CD4-positive, alpha-beta T cell (primary cell): ENCODE measurements around the gene TTLL3. TPM values are rescaled to one million over a fixed set of nuclear protein-coding genes. Genes with fewer than 3 reads are reported as not detected.

Source experiments
- ATAC-seq: fragments of 200-7000 bp; cut with Tn5 transposase; one replicate; pipeline ENCODE4 v1.10.0; 2022; ENCODE audit warnings: mild to moderate bottlenecking; ENCODE audit not compliant: poor library complexity
- CTCF ChIA-PET: fragments of 350-600 bp; sonication (Branson Sonifier 250); formaldehyde crosslinking; loops from one replicate; lab custom pipeline; 2021; ENCODE audit warnings: antibody characterized with exemption, inconsistent platforms; lab: Charles Lee
- POLR2A ChIA-PET: fragments of 350-600 bp; sonication (Branson Sonifier 250); formaldehyde crosslinking; loops from one replicate; lab custom pipeline; 2021; ENCODE audit warnings: antibody characterized with exemption, inconsistent platforms; lab: Charles Lee
- DNase-seq, 14 experiments: peaks; one replicate each; pipeline ENCODE4 v3.0.0-alpha.2; 2013 to 2020; ENCODE audit warnings: mixed read lengths in 2 of 14
- H3K27ac ChIP-seq, 2 donors: one replicate each; pipeline versions ENCODE4 v1.5.1 to v1.7.0; 2013; ENCODE audit warnings: low read length in 2 of 2, low read depth in 1 of 2, mild to moderate bottlenecking in 1 of 2
- H3K27me3 ChIP-seq, 2 experiments: 1 replicate in 1 of 2; 2 replicates in 1 of 2; pipeline versions ENCODE4 v1.6.1 to v1.7.0; 2013; ENCODE audit warnings: low read length in 2 of 2, control low read depth in 1 of 2, mild to moderate bottlenecking in 1 of 2, moderate library complexity in 1 of 2; ENCODE audit not compliant: insufficient read depth in 2 of 2, control insufficient read depth in 1 of 2
- H3K36me3 ChIP-seq: one replicate; pipeline ENCODE4 v1.6.1; 2013; ENCODE audit warnings: low read length, control low read depth; ENCODE audit not compliant: insufficient read depth
- H3K4me1 ChIP-seq: one replicate; pipeline ENCODE4 v1.6.1; 2013; ENCODE audit warnings: low read length, control low read depth; ENCODE audit not compliant: insufficient read depth
- H3K4me3 ChIP-seq: one replicate; pipeline ENCODE4 v1.5.1; 2013; ENCODE audit warnings: mild to moderate bottlenecking, low read length, moderate library complexity
- H3K9me3 ChIP-seq, 2 experiments: 1 replicate in 1 of 2; 2 replicates in 1 of 2; pipeline versions ENCODE4 v1.6.1 to v1.7.0; 2013; ENCODE audit warnings: low read length in 2 of 2, mild to moderate bottlenecking in 2 of 2, control low read depth in 1 of 2, moderate library complexity in 1 of 2; ENCODE audit not compliant: control insufficient read depth in 1 of 2, insufficient read depth in 1 of 2
- H3K27ac Mint-ChIP-seq: one replicate; pipeline ENCODE4 v1.8.0; 2020; ENCODE audit warnings: mixed read lengths
- H3K27me3 Mint-ChIP-seq: one replicate; pipeline ENCODE4 v1.8.0; 2021; ENCODE audit warnings: mixed read lengths
- H3K36me3 Mint-ChIP-seq: one replicate; pipeline ENCODE4 v1.8.0; 2021; ENCODE audit warnings: low read depth, mixed read lengths
- H3K4me1 Mint-ChIP-seq: one replicate; pipeline ENCODE4 v1.8.0; 2021; ENCODE audit warnings: low read depth, mixed read lengths
- H3K4me3 Mint-ChIP-seq: one replicate; pipeline ENCODE4 v1.8.0; 2020; ENCODE audit warnings: mild to moderate bottlenecking, mixed read lengths
- H3K9me3 Mint-ChIP-seq: one replicate; pipeline ENCODE4 v1.8.0; 2020; ENCODE audit warnings: mixed read lengths
- intact Hi-C, 2 experiments: fragments of 100-400 bp; cut with DNase I in 1 of 2; cut with micrococcal nuclease in 1 of 2; formaldehyde crosslinking; loops; one replicate each; pipeline versions ENCODE4 v1.15.1 to v1.9.0; 2023 to 2025; cut with DNase I, micrococcal nuclease
- total RNA-seq, 174 experiments: library from RNA in 2 of 174; stranded (reverse) in 2 of 174; gene quantifications; one replicate each; pipeline ENCODE4 v1.2.3 and lab custom pipeline; 2021 to 2026
- TF ChIP-seq, protein P1 (sequence below): fragments of 200-600 bp; IDR thresholded peaks from one replicate; pipeline ENCODE4 v1.8.0; 2022; ENCODE audit warnings: antibody characterized with exemption, mild to moderate bottlenecking

Gene TTLL3
- total RNA-seq, 2 experiments from 2014 or later, result 50.5 to 58.6 TPM

DNA sequence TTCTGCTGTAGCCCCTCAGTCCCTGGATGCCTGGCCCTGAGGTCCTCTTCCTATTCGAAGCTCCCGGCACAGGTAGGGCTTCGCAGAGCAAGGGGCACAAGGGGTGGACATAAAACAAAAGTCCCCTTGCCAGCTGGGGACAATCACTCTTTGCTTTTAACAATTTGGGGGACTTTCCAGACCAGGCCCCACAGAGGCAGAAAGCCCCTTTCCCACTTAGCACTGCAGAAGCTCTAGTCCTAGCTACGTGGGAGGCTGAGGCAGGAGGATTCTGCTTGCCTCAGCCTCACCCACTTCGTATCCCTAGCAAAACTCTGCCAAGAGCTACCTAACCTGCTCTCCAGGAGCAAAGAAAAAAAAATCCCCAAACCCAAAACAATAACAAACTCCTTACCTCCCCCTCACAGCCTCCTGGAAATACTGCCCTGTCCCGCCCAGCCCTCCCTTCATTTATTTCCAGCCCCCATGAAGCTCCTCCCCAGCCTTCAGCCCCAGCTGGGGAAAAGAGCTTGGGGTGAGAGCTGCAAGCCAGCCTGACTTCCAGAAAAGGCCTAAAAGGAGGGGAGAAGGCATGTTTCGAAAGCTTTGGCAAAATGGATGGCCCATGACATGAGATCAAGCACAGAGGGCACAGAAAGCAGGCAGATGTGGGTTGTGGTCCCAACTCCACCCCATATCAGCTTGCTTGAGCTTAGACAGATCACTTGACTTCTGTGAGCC, 69.9 kb downstream of the TTLL3 start, which contains the start of gene CIDEC:
CIDEC (minus strand) TSS at position 424 of the 720 bp plus-strand sequence. CDS start 1,767 bp downstream, outside the sequence.
- TF ChIP-seq, protein P1, sequence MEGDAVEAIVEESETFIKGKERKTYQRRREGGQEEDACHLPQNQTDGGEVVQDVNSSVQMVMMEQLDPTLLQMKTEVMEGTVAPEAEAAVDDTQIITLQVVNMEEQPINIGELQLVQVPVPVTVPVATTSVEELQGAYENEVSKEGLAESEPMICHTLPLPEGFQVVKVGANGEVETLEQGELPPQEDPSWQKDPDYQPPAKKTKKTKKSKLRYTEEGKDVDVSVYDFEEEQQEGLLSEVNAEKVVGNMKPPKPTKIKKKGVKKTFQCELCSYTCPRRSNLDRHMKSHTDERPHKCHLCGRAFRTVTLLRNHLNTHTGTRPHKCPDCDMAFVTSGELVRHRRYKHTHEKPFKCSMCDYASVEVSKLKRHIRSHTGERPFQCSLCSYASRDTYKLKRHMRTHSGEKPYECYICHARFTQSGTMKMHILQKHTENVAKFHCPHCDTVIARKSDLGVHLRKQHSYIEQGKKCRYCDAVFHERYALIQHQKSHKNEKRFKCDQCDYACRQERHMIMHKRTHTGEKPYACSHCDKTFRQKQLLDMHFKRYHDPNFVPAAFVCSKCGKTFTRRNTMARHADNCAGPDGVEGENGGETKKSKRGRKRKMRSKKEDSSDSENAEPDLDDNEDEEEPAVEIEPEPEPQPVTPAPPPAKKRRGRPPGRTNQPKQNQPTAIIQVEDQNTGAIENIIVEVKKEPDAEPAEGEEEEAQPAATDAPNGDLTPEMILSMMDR, result no peak
- Histone ChIP-seq H3K27ac (no peak within 1 kb of the TSS), H3K36me3 (no peaks in the 10 kb centered on the region), H3K4me1 (no peaks in the 10 kb centered on the region), H3K27me3 (no peaks in the 10 kb centered on the region), H3K9me3 (no peaks in the 10 kb centered on the region), H3K4me3 (no peak within 1 kb of the TSS)
- H3K36me3 Mint-ChIP-seq, result no peaks in the 10 kb centered on the region
- H3K9me3 Mint-ChIP-seq, result no peaks in the 10 kb centered on the region
- intact Hi-C loops, result no loop called here
- ATAC-seq, result no peak
- CTCF ChIA-PET, result no interaction called here
- H3K4me3 Mint-ChIP-seq, result no peak within 1 kb of the TSS
- no peaks in the 10 kb centered on the region for H3K4me1 Mint-ChIP-seq
- H3K27ac Mint-ChIP-seq, result no peak within 1 kb of the TSS
- POLR2A ChIA-PET, result no interaction called here
- H3K27me3 Mint-ChIP-seq, result no peaks in the 10 kb centered on the region
- DNase-seq, result no peak

DNA sequence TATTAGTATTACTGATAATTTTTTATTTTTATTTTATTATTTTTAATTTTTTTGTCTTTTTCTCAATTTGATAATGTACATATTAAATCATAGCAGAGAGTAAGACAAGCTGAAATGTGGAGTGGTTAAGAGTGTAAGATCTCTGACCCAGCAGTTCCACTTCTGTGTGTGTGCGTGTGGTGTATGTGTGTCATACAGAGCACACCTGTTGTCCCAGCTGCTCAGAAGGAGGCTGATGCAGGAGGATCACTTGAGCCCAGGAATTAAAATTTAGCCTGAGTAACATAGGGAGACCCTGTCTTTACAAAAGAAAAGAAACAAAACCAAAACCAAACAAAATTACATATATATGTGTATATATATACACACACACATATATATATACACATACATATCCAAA, 71.4 kb downstream of the TTLL3 start:
- intact Hi-C loops, result no loop called here
- ChIA-PET POLR2A (no interaction called here), CTCF (no interaction called here)
- H3K9me3 Mint-ChIP-seq, result no peaks in the 10 kb centered on the region
- Histone ChIP-seq H3K4me1 (no peaks in the 10 kb centered on the region), H3K4me3 (no peak overlapping the region), H3K36me3 (no peaks in the 10 kb centered on the region), H3K27me3 (no peaks in the 10 kb centered on the region), H3K27ac (no peak overlapping the region), H3K9me3 (no peaks in the 10 kb centered on the region)
- H3K27ac Mint-ChIP-seq, result no peak overlapping the region
- TF ChIP-seq, protein P1, result no peak
- H3K36me3 Mint-ChIP-seq, result no peaks in the 10 kb centered on the region
- DNase-seq (no peak), ATAC-seq (no peak)
- H3K4me1 Mint-ChIP-seq, result no peaks in the 10 kb centered on the region
- H3K27me3 Mint-ChIP-seq, result no peaks in the 10 kb centered on the region
- H3K4me3 Mint-ChIP-seq, result no peak overlapping the region

DNA sequence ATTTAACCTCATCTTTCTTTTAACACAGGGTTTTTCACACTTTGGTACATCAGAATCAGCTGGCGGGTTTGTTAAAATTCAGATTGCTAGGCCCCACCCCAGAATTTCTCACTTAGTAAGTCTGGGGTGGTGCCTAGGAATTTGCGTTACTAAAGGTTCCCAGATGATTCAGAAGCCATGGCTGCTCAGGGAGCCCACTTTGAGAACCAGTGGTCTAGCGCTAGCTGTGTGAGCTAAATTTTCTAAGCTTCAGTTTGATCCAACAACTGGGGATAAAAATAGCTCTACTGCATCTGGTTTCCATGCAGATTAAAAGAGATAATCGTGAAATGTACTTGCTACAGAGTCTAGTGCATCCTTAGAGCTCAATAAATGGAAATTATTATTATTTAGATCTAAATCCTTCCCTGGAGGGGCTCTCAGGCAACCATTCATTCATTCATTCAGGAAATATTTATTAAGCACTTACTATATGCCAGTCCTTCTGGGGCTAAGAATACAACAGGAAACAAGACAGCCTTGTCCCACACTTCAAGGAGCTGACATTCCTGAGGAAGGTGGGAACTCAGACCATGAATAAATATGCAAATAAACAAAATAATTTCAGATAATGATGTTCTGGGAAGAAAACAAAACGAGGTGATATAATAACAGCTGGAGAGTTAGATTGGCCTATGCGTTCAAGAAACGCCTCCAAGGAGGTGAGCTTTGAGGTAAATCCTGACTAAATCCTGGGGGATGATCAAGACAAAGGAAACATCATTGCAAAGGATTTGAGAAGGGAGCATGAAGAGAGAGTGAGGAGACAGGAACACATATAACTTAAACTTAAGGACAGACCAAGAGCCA, 73.9 kb downstream of the TTLL3 start:
- Histone ChIP-seq H3K27ac (no peak overlapping the region), H3K9me3 (no peaks in the 10 kb centered on the region), H3K36me3 (no peaks in the 10 kb centered on the region), H3K27me3 (no peaks in the 10 kb centered on the region), H3K4me1 (no peaks in the 10 kb centered on the region), H3K4me3 (no peak overlapping the region)
- ATAC-seq (no peak), DNase-seq (no peak)
- Mint-ChIP-seq H3K4me1 (no peaks in the 10 kb centered on the region), H3K27ac (no peak overlapping the region), H3K36me3 (no peaks in the 10 kb centered on the region), H3K27me3 (no peaks in the 10 kb centered on the region), H3K4me3 (no peak overlapping the region), H3K9me3 (no peaks in the 10 kb centered on the region)
- CTCF ChIA-PET, result interaction anchor here (1.3 kb wide), 1 partner anchor 49 kb away, joined by 6 read pairs; no protein-coding TSS in a partner anchor
- TF ChIP-seq, protein P1, result no peak
- POLR2A ChIA-PET, result interaction anchor here (0.6 kb wide), 1 partner anchor 241 kb away, joined by 3 read pairs; no protein-coding TSS in a partner anchor
- intact Hi-C loops, result no loop called here
